AG09319 (cell line): ENCODE data around the gene CELF6.

Source experiments
- DNase-seq: peaks from one replicate; pipeline ENCODE4 v3.0.0-alpha.2; 2010; ENCODE audit warnings: low read depth; ENCODE audit errors: extremely low read depth
- TF ChIP-seq, protein P1 (sequence below): IDR thresholded peaks from 2 replicates; pipeline ENCODE4 v1.5.1; 2011; ENCODE audit warnings: low read depth, mild to moderate bottlenecking, inconsistent platforms, low read length, moderate library complexity

The CELF6 gene

DNA sequence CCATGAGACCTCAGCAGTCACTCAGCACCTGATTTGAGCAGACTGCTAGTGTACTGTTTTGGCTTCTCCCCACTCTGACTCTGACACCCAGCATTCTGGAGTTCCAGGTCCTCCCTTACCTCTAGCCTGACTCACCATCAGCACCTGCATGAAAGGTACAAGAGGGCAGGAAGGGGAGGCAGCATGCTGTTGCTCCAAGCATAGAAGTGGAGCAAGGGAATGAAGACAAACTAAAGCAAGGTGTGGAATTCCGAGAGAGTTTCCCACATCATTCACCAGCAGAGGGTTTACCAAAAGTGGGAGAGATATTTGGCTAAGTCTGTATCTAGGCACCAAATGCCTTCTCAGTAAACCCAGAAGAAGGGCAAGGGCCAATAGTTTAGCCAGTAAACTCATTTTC, 34.5 kb upstream of the CELF6 start:
- TF ChIP-seq, protein P1, sequence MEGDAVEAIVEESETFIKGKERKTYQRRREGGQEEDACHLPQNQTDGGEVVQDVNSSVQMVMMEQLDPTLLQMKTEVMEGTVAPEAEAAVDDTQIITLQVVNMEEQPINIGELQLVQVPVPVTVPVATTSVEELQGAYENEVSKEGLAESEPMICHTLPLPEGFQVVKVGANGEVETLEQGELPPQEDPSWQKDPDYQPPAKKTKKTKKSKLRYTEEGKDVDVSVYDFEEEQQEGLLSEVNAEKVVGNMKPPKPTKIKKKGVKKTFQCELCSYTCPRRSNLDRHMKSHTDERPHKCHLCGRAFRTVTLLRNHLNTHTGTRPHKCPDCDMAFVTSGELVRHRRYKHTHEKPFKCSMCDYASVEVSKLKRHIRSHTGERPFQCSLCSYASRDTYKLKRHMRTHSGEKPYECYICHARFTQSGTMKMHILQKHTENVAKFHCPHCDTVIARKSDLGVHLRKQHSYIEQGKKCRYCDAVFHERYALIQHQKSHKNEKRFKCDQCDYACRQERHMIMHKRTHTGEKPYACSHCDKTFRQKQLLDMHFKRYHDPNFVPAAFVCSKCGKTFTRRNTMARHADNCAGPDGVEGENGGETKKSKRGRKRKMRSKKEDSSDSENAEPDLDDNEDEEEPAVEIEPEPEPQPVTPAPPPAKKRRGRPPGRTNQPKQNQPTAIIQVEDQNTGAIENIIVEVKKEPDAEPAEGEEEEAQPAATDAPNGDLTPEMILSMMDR = no peak

DNA sequence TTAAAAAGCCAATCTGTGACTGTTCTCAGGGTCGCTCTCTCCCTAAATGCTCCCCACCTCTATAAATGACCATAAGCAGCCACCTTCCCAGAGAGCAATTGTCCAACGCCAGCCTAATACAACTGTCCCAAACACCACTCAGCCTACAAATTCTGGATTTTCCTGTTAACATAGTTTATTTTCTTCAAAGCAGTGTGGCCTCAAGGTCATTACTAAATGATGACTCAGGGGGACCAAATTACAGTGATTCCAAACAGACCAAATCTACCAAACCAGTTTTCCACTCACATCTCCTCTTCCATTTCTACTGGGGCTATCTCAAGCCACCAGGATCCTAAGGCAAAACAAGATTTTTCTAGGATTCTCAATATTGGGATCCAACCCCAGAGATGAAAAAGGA, 33.3 kb upstream of the CELF6 start:
- DNase-seq = no peak
- TF ChIP-seq, protein P1 = no peak

More for the DNA sequence above, 34.5 kb upstream of the CELF6 start:
- no peak for DNase-seq

DNA sequence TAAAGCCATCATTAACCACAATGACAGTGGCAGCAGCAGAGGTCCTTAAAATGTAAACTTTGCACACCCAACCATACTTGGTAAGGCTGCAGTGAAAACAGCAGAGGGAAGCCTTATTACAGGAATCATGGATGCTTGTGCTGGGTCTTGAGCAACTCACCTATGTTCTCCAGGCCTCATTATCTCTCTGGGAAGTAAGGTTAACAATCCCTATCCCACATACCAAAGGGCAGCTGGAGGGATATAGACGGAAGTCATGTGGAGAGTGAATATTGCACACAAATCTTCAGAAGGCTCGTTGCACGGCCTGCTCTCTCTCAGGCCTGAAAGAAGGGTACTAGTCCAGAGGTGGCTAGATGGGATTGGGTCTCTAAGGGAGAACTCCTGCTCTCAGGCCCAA, 25.8 kb upstream of the CELF6 start:
- no peak for DNase-seq
- TF ChIP-seq, protein P1 = no peak

DNA sequence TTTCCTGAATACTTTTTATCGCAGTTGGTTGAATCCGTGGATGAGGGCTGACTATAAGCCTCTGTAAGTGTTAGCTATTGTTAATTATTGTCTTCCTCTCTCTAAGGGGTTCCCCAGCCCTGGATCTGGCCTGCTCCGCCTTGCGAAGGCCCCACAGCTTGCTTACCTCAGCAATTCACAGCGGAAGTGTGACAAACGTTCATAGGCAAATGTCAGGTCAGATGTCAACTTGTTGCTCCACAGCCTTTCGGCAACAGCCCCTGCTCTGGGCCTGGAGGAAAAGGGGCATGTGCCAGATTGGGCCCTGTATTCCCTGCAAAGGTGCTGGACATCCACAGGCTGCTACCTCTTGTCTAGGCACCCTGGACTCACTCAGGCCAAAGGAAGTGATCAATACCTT, 25.3 kb upstream of the CELF6 start:
- TF ChIP-seq, protein P1 = no peak
- DNase-seq = no peak

DNA sequence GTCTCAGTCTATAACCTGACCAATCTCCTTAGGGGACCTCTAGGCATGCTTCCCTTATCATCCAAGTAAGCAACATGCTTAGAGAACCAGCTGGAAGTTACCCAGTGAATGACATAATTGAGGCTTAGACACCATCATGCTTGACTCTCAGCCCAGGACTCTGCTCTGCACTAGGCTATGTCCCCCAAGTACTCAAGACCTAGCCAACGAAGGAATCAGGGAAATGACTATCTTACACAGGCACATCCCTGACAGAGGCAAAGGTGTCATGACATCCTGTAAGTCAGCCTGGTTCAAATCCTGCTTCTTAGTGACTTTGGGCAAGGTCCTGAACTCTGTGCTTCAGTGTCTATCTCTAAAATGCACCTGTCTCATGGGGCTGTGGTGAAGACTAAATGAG, 24.6 kb upstream of the CELF6 start:
- no peak for DNase-seq

DNA sequence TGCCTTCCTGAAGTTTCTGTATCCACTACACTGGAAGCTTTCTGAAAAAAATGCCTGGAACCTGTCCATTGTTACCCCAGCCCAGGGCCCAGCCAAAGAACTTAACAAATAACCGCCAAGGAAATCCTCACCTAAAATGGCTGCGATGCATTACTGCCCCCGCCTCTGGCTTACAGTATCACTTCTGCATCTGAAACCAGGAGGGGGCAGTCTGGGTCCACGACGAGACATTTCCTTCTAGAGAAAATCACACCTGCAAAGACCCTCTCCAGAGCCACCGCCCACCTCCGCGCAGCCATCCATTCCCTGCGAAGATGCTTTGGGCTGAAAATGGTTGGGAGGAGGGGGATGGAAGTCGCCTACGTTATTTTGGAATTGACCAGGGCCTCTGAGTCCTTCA, 22.4 kb upstream of the CELF6 start:
- no peak for DNase-seq
- TF ChIP-seq, protein P1 = peak; percentile 31

More for the DNA sequence above, 24.6 kb upstream of the CELF6 start:
- TF ChIP-seq, protein P1 = no peak

DNA sequence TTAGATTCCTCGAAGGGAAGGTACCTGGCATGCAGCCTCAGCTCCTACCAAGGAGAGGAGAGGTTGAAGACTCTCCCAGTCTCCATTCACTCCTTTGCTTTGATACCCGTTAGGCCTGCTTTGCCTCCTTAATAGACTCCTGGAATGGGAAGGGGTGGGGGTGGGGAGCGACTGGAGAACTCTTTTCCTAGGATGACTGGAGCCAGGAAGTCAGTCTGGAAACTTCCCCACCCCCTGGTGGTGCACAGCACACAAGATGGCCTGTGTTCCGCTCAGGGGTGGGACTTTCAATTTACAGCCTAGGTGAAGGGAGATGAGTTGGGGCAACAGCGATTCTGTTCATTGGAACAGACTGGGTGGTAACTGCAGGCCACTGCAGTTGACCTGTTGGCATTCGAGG, 21.4 kb upstream of the CELF6 start:
- TF ChIP-seq, protein P1 = no peak; the same call in 1 of the 2 replicates
- DNase-seq = no peak
